Endothelial cell of umbilical vein (primary cell): ENCODE measurements around the gene TBK1. TPM values are rescaled to one million over a fixed set of nuclear protein-coding genes. Genes with fewer than 3 reads are reported as not detected.

ENCODE experiments used
- BruUV-seq: library from RNA; stranded (reverse); fragments of 400-500 nt; replicated peaks from 2 replicates; lab custom pipeline; 2021; lab: Mats Ljungman, UMichigan
- CTCF ChIA-PET: fragments of 300-600, 350-600 bp; sonication (Branson Sonifier 250); formaldehyde crosslinking; loops from one replicate; lab custom pipeline; 2021; ENCODE audit warnings: antibody characterized with exemption, inconsistent platforms; lab: Charles Lee
- POLR2A ChIA-PET: fragments of 300-600, 350-600 bp; sonication (Branson Sonifier 250); formaldehyde crosslinking; loops from one replicate; lab custom pipeline; 2021; ENCODE audit warnings: antibody characterized with exemption, inconsistent platforms; lab: Charles Lee
- DNase-seq: peaks from one replicate; pipeline ENCODE4 v3.0.0-alpha.2; 2011; ENCODE audit warnings: low read depth, low spot score
- FAIRE-seq: peaks from 2 replicates; lab custom pipeline; 2011; peaks lifted over from hg19 to GRCh38; lab: Jason Lieb, UNC
- H2AFZ ChIP-seq: 2 replicates; pipeline ENCODE4 v1.6.0; 2012; ENCODE audit warnings: low read depth, low read length, control low read depth, inconsistent platforms
- H3K27ac ChIP-seq: 2 replicates; pipeline ENCODE4 v1.5.1; 2011; ENCODE audit warnings: low read depth, mild to moderate bottlenecking, control low read depth, low read length, moderate library complexity; ENCODE audit not compliant: insufficient read depth
- H3K27me3 ChIP-seq, 2 experiments: 2 replicates each; pipeline versions ENCODE4 v1.6.0 to v1.6.1; 2011; ENCODE audit warnings: low read length in 2 of 2, mixed read lengths in 1 of 2; ENCODE audit not compliant: control insufficient read depth in 2 of 2, insufficient read depth in 2 of 2
- H3K36me3 ChIP-seq, 2 experiments: 2 replicates in 1 of 2; 3 replicates in 1 of 2; pipeline ENCODE4 v1.5.1; 2011; ENCODE audit warnings: low read length in 2 of 2, mild to moderate bottlenecking in 1 of 2, moderate library complexity in 1 of 2; ENCODE audit not compliant: control insufficient read depth in 2 of 2, insufficient read depth in 2 of 2; ENCODE audit errors: extremely low read depth in 1 of 2
- H3K4me1 ChIP-seq: 3 replicates; pipeline ENCODE4 v1.5.1; 2011; ENCODE audit warnings: mild to moderate bottlenecking, low read length; ENCODE audit not compliant: control insufficient read depth, insufficient read depth; ENCODE audit errors: extremely low read depth
- H3K4me2 ChIP-seq: 2 replicates; pipeline ENCODE4 v1.6.1; 2011; ENCODE audit warnings: low read length, control low read depth, mixed read lengths; ENCODE audit not compliant: insufficient read depth
- H3K4me3 ChIP-seq, 3 experiments: fragments of 200-600 bp in 1 of 3; sonication (generic), shearing (Covaris generic) in 1 of 3; replicated peaks in 1 of 3; 2 replicates each; pipeline ENCODE4 v1.5.1; 2011 to 2016; ENCODE audit warnings: control low read depth in 3 of 3, low read length in 3 of 3, mild to moderate bottlenecking in 2 of 3, inconsistent platforms in 1 of 3, low read depth in 1 of 3, moderate library complexity in 1 of 3; ENCODE audit not compliant: insufficient read depth in 1 of 3
- H3K79me2 ChIP-seq: 2 replicates; pipeline ENCODE4 v1.6.0; 2012; ENCODE audit warnings: low read length, inconsistent platforms; ENCODE audit not compliant: control insufficient read depth, insufficient read depth
- H3K9ac ChIP-seq: replicated peaks from 2 replicates; pipeline ENCODE3; 2011; ENCODE audit warnings: low read length, control low read depth; ENCODE audit not compliant: insufficient read depth; ENCODE audit errors: extremely low read depth
- H3K9me1 ChIP-seq: replicated peaks from 3 replicates; pipeline ENCODE4 v1.6.0; 2011; ENCODE audit warnings: mild to moderate bottlenecking, low read length; ENCODE audit not compliant: control insufficient read depth, insufficient read depth; ENCODE audit errors: extremely low read depth
- H3K9me3 ChIP-seq: replicated peaks from 2 replicates; pipeline ENCODE4 v1.5.1; 2012; ENCODE audit warnings: low read length, inconsistent platforms; ENCODE audit not compliant: control insufficient read depth, insufficient read depth
- H4K20me1 ChIP-seq: replicated peaks from 2 replicates; pipeline ENCODE3; 2011; ENCODE audit warnings: mild to moderate bottlenecking, low read length; ENCODE audit not compliant: control insufficient read depth, insufficient read depth; ENCODE audit errors: extremely low read depth
- EZH2 ChIP-seq: IDR thresholded peaks from 2 replicates; pipeline ENCODE4 v1.6.1; 2012; ENCODE audit warnings: borderline replicate concordance, low read depth, mild to moderate bottlenecking, moderate library complexity, low read length, inconsistent platforms; ENCODE audit not compliant: severe bottlenecking
- FOS ChIP-seq: IDR thresholded peaks from 2 replicates; pipeline ENCODE4 v1.6.1; 2011; ENCODE audit warnings: mild to moderate bottlenecking, low read length, moderate library complexity, borderline replicate concordance; ENCODE audit not compliant: insufficient read depth
- JUN ChIP-seq: IDR thresholded peaks from 2 replicates; pipeline ENCODE4 v1.6.1; 2011; ENCODE audit warnings: borderline replicate concordance, low read depth; ENCODE audit not compliant: insufficient read length, insufficient read depth
- POLR2AphosphoS5 ChIP-seq: IDR thresholded peaks from 2 replicates; pipeline ENCODE4 v1.6.1; 2012; ENCODE audit warnings: low read depth, mild to moderate bottlenecking, control low read depth, low read length, moderate library complexity; ENCODE audit not compliant: insufficient read depth
- dilution Hi-C: fragments of 300-500 bp; cut with MboI; formaldehyde crosslinking; loops from one replicate; pipeline ENCODE4 v1.15.0; 2019; ENCODE audit warnings: low sequenced_read_pairs; ENCODE audit not compliant: extremely low pct_ligation_motif_present
- intact Hi-C: fragments of 100-400 bp; cut with micrococcal nuclease; formaldehyde crosslinking; loops from one replicate; pipeline ENCODE4 v1.10.0; 2022
- polyA plus RNA-seq, 4 experiments: library from polyadenylated mRNA; depleted of rRNA in 3 of 4; stranded (reverse) in 3 of 4; unstranded in 1 of 4; fragments of >200 nt; gene quantifications; 2 replicates each; pipeline versions ENCODE4 v1.2.1 to v1.2.3, GENCODE V29; 2011 to 2012; ENCODE audit warnings: missing spikeins in 1 of 4
- total RNA-seq: library from RNA; stranded (reverse); gene quantifications from 2 replicates; pipeline ENCODE4 v1.2.3, GENCODE V29; 2021

Gene TBK1
- total and polyA plus RNA-seq, 2 donors (not counting 3 experiments of a cell fraction or from before 2014, with no cell fraction given), result 8.0 to 28.9 TPM

DNA sequence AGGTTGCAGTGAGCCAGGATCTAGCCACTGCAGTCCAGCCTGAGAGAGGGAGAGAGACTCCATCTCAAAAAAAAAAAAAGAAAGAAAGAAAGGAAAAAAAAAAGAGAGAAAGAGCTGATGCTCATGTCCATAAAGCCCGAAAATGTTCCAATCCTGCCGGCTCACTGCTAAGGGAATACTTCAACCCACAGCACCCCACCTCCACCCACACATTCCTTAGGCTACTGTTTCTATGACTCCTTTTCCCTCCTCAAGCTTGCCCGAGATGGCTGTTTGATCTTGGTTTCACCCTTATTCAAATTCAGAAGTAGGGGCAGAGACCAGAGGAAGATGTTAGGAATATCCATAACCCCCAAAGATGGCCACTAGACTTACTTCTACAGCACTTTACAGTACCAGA, 98.8 kb downstream of the TBK1 start:
- H3K9me3 ChIP-seq, result no peaks in the 10 kb centered on the region
- ChIA-PET POLR2A (interaction anchor here (0.7 kb wide), 1 partner anchor 156 kb away, joined by 4 read pairs; no protein-coding TSS in a partner anchor), CTCF (interaction anchor here (1.3 to 7.3 kb wide), 8 partner anchors 12 to 157 kb away, joined by 3 to 217 read pairs (median 20); partner anchors contain the start of gene RASSF3)
- no TSS peak for BruUV-seq
- dilution Hi-C loops, result no loop called here
- H3K27ac ChIP-seq, result no peak overlapping the region
- H3K4me2 ChIP-seq, result no peak overlapping the region
- H4K20me1 ChIP-seq, result no peaks in the 10 kb centered on the region
- H3K9ac ChIP-seq, result no peak overlapping the region
- intact Hi-C loops, result no loop called here
- H2AFZ ChIP-seq, result no peak overlapping the region
- peaks cover 0 to 2% of the 10 kb centered on the region in 2 experiments for H3K27me3 ChIP-seq
- H3K36me3 ChIP-seq, result no peaks in the 10 kb centered on the region
- TF ChIP-seq JUN (no peak), POLR2AphosphoS5 (no peak)
- H3K4me1 ChIP-seq, result no peaks in the 10 kb centered on the region
- DNase-seq, result no peak
- no peak overlapping the region for H3K4me3 ChIP-seq
- H3K79me2 ChIP-seq, result no peaks in the 10 kb centered on the region
- H3K9me1 ChIP-seq, result no peaks in the 10 kb centered on the region
- no peak for FAIRE-seq

DNA sequence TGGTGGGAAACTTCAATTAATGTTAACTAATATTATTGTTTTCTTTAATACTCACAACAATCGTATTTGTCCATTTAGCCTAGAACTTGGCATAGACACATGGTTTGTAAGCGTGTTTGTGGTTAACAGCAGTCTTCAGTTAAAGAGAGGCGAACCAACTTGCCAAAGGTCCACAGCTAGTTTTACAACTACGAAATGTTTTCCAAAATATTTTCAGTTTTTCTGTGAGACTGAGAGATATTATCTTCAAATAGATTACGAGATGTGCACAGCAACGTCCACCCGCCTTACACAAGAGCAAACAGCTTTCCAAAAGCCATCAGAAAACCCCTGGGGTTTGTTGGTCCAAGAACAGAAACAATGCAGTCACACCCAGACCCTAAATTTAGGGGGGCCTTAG, 99.8 kb downstream of the TBK1 start:
- no peaks in the 10 kb centered on the region for H3K9me1 ChIP-seq
- no peak for DNase-seq
- H3K79me2 ChIP-seq, result no peaks in the 10 kb centered on the region
- no peak overlapping the region for H2AFZ ChIP-seq
- no peak for FAIRE-seq
- peaks cover 0 to 2% of the 10 kb centered on the region in 2 experiments for H3K27me3 ChIP-seq
- POLR2A ChIA-PET, result no interaction called here
- dilution Hi-C loops, result no loop called here
- no peak overlapping the region for H3K4me3 ChIP-seq
- H3K4me1 ChIP-seq, result no peaks in the 10 kb centered on the region
- no peak overlapping the region for H3K9ac ChIP-seq
- CTCF ChIA-PET, result interaction anchor here (1.1 to 7.3 kb wide), 3 partner anchors 58 to 145 kb away, joined by 3 to 217 read pairs (median 68); partner anchors contain the start of gene RASSF3
- no peaks in the 10 kb centered on the region for H3K9me3 ChIP-seq
- BruUV-seq, result no TSS peak
- H3K36me3 ChIP-seq, result no peaks in the 10 kb centered on the region
- no peaks in the 10 kb centered on the region for H4K20me1 ChIP-seq
- H3K4me2 ChIP-seq, result no peak overlapping the region
- no peak overlapping the region for H3K27ac ChIP-seq
- intact Hi-C loops, result no loop called here
- TF ChIP-seq FOS (no peak), EZH2 (no peak), JUN (no peak)

Other genes starting within 250 kb of the TBK1 start
- gene KICS2, start 229.8 kb upstream of the TBK1 start, total RNA-seq, result 3.2 and 3.8 TPM in 2 replicates
- 1.4 and 1.6 TPM in 2 replicates for gene KICS2, start 229.8 kb upstream of the TBK1 start, polyA plus RNA-seq
- not detected in 2 replicates for gene C12orf56, start 61.4 kb upstream of the TBK1 start, total RNA-seq
- 0.06 and 0.19 TPM in 2 replicates for gene C12orf56, start 61.4 kb upstream of the TBK1 start, polyA plus RNA-seq
- gene XPOT, start 47.7 kb upstream of the TBK1 start, total RNA-seq, result 88.9 and 93.0 TPM in 2 replicates
- 19.0 and 21.9 TPM in 2 replicates for gene XPOT, start 47.7 kb upstream of the TBK1 start, polyA plus RNA-seq
- gene RASSF3, start 158.4 kb downstream of the TBK1 start, total RNA-seq, result 60.0 and 60.8 TPM in 2 replicates
- gene RASSF3, start 158.4 kb downstream of the TBK1 start, polyA plus RNA-seq, result 16.8 and 20.2 TPM in 2 replicates